NCI-H2227 (cell line): ENCODE data around the gene ODAD2.
"Not testable (repeated sequence)": the region's sequence is repeated elsewhere in the genome, so short reads cannot be mapped to it uniquely, and the experiment has no call there.

ENCODE experiments used
- DNase-seq: peaks from one replicate; lab custom pipeline; 2025; ENCODE audit not compliant: unreplicated experiment; lab: John Stamatoyannopoulos, UW

ODAD2 gene

GRCh38 chr10:27998954-27999275, at the start of gene ODAD2:
Gene ODAD2, minus strand, starts transcription at chr10:27999079. Its CDS starts 3,937 bp downstream, at chr10:27995142.
- DNase-seq = no peak

GRCh38 chr10:28047061-28047460, 48.2 kb upstream of the ODAD2 start:
- no peak for DNase-seq

DNA sequence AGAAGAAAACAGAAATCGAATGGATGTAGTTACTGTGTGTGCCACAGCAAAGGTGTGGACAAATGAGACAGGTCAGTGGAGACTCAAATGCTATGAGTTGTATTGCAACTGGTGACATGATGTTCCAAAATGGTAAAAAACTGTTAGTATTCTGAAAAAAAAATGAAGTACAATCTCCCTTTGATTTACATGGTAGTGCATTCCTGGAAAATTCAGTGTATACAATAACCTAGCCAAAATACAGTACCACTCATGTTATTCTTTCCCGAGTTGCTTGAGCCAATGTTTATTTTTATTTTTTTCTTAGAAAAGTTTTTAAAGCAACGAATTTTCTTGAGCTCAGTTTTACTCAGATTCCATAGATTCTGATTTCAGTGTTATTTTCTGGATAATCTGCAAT, 47.7 kb upstream of the ODAD2 start:
- DNase-seq = no peak

GRCh38 chr10:28043941-28044340, 45.1 kb upstream of the ODAD2 start:
- DNase-seq = no peak

DNA sequence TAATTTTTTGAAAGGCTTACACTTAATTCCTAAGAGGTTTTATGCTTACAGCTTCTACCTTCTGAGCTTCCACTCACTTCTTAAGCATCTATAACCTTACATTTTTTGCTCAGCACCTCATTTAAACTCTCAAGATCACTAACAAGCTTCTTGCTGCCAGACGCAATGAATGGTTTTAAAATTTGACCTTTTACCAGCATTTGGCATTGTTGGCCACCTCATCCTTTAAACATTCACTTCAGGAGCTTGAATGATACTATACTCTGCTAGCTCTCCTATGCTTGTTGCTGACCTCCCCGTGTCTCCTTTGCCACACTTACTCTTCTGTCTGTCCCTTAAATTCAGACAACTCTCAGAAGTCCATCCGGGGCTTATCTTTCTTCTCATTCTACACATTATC, 37.7 kb upstream of the ODAD2 start:
- DNase-seq = no peak

- DNase-seq = no peak
Observed at GRCh38 chr10:28020993-28021982, 22.4 kb upstream of the ODAD2 start.

GRCh38 chr10:28020080-28020860, 21.4 kb upstream of the ODAD2 start:
- no peak for DNase-seq

GRCh38 chr10:28014651-28015050, 15.8 kb upstream of the ODAD2 start:
- no peak for DNase-seq

DNA sequence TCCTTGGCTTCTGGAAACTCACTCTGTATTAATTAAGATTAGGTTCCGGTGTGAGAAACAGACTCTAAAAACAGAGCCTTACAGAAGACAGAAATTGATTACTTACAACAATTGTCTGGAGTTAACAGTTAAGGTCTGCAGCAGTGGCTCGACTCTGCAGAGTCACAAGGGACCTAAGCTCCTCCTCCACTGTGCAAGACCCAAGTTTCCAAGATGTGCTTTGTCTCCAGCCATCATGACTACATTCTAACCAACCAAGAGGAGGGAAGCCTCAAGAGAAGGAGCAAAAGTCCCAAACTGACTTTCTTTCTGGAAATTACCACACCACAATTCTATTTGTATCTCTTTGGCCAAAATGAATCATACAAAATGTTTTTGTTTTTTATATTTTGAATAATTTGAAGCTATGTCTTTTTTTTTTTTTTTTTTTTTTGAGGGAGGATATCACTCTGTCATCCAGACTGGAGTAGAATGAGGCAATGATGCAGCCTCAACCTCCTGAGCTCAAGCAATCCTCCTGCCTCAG, 14.2 kb upstream of the ODAD2 start:
- DNase-seq = peak; percentile 0

- DNase-seq = no peak
Observed at GRCh38 chr10:28010821-28011220, 11.9 kb upstream of the ODAD2 start.

DNA sequence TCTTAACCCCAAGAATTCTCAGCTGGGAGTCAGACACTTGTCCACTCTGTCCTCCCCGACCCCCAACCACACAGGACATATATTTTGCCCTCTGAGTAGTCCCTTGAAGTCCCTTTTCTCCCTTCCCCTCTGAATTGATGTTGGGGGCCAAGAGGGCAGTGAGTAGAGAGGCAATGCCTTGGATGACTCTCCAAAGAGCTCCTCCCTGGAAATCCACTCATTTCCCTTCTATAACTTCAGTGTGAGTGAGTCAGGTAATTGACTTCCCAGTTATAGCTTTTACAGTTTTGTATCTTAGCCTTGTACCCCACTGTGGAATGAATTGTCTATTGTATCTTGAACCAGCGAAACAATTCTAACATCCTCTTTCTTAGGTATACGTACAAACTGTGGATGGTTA, 9.2 kb upstream of the ODAD2 start:
- no peak for DNase-seq

GRCh38 chr10:28001353-28001752, 2.5 kb upstream of the ODAD2 start:
- no peak for DNase-seq

- peak; percentile 46 for DNase-seq
Observed at GRCh38 chr10:27998178-27998953, 513 bp downstream of the ODAD2 start.

GRCh38 chr10:27997865-27998177, 1.1 kb downstream of the ODAD2 start:
- no peak for DNase-seq

DNA sequence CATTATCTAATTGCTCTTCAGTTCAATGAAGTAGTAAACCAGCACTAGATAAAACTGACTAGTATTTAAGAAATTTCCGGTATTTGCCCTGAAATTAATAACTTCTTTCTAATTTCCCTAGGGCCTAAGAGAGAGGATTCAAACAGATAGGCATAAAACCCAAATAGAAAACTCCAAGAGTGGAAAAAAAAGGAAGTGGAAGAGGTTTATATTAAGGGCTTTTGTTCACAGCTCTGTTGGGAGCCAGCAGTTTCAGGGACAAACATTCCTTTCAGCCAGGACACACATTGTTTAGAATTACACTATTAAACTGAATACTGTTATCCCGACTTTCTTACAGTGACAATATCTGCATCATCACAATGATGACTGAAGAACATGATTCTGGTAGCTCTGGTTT, 3.6 kb downstream of the ODAD2 start:
- no peak for DNase-seq

DNA sequence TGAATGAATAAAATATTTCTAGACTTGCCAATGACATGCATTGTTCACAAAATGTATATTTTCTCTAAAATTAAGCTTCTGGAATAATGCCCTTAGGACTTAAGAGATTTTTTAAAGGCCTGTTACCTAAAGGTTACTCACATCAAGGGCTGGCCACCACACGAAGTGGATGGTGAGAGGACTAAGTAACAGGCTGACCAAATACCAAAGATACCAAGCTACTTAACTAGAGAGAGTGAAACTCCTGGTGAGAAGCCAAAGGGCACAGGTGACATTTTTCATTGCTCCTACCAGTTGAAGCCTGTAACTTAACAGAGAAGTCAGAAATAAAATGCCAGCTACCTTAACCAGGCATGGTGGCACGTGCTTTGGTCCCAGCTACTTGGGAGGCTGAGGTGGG, 9.5 kb downstream of the ODAD2 start:
- DNase-seq = not testable (repeated sequence)

DNA sequence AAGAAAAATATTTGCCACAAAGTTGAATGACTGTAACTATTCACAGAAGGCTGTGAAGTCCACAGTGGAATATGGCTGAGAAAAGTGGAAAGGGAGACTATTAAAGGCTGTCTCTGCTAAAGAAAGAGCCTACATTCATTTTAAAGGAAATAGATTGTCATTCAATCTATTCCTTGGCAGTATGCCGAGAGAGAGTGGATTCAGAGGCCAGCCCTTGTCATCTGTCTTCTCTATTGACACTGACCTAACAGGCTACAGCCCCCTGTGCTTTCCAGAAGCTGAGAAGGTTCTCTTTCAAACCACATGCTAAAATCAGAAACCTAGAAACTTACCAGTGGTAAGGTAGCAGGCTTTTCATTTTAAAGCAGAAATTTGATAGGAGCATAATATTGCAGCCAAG, 12.1 kb downstream of the ODAD2 start:
- peak; percentile 26 for DNase-seq

DNA sequence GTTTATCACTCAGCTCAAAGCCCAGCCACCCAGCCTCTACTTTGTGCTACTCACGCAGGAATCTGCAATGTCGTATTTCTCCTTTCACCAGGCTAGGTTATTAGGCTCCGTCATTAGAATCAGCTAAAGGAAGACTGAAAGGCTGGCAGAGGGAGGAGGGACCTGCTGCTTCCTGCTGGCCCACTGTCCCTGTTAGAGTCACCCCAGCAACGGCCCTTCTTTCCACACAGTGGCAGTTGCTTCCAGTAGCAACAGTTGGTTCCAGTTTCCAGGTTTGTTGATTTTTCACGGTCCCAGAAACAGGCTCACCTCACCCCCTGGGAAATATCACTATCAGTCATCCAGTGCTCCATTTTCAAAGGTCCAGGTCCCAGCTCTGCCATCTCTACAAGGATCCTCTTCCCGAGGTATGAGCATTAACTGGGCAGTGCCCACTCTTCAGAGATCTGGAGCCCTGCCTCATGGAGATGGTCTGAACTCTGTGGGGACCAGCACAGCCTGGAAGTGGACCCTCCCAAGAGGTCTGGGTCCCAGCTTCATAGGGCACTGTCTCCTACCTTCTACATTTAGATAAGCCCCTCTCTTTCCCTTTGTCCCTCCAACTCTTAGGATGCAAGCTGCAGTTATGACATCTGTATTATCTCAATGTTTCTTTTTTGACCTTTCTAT, 15.9 kb downstream of the ODAD2 start:
- no peak for DNase-seq

DNA sequence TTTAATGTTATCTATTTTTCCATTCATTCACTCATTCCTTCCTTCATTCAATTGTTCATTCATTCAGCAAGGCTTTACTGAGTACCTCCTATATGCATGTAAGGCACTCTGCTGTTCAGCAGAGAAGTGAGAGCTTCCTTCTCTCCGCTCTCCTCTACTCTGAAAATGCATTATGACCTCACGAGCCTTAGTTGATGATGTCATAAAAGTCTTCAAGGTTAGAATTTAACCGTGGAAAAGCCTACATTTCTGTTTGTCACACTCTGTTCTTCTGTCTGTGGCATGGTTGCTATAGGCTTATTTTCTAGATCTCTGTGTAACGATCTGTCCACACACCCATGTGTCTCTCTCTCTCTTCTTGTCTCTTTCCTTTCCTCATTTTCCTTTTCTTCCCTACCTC, 17.1 kb downstream of the ODAD2 start:
- DNase-seq = no peak

- not testable (repeated sequence) for DNase-seq
Observed at GRCh38 chr10:27970795-27971194, 28.1 kb downstream of the ODAD2 start.

DNA sequence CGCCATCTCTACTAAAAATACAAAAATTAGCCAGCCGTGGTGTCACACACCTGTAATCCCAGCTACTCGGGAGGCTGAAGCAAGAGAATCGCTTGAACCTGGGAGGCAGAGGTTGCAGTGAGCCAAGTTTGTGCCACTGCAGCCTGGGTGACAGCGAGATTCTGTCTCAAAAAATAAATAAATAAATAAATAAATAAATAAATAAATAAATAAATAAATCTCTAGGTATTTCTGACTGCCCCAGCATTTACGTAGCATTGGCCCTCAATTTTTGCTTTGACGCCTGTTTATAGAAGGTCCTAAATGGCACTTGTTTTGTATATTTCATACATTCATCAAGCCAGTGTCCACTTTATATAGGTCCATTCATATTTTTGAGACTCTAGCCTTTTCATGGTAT, 28.9 kb downstream of the ODAD2 start:
- not testable (repeated sequence) for DNase-seq
